GM12892 (cell line): ENCODE results near the gene NSMCE3.

Source experiments
- POLR2A ChIP-seq: IDR thresholded peaks from 2 replicates; pipeline ENCODE4 v1.6.1; 2011; ENCODE audit warnings: low read depth, low read length, control low read depth
- POLR2AphosphoS5 ChIP-seq: IDR thresholded peaks from 2 replicates; pipeline ENCODE4 v1.6.1; 2011; ENCODE audit warnings: low read depth, low read length, control low read depth

DNA sequence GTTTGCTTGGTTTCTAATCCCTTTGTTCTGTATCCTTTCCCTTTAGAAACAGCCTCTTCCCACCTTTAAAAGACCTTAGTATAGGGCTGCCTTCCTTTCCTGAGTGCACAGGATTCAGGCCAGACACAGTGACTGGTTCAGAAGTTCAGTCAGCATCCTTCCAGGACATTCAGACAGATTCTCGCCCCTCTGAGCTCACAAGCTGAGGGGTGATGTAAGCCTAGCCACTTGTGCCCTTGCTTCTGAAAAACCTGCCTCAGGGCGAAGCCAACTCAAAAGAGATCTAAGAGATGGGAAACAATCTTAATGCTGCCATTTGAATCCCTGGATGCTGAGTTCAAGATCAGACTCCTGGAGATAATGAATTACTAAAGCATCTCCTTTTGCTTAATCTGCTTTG, 6.7 kb upstream of the NSMCE3 start:
- TF ChIP-seq POLR2AphosphoS5 (no peak), POLR2A (no peak)
